ENCODE results near the gene DENND5B.

DENND5B gene

DNA sequence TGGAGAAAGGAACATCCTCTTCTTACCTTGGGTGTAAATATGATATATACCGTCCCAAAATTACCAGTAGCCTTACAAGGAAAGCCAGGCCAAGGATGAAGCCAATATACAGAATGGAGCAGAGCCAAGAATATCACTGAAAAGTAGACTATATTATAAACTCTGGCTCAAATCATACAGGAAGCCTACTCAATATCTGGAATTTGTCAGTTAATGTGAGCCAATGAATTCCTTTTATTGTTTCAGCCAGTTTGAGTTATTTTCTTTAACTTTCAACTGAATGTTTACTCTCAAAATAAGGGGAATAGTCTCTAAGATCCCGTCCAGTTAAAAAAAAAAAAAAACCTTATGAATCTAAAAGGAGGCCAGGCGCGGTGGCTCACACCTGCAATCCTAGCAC is 9.8 kb upstream of the DENND5B start:
- TF ChIP-seq, protein P1, sequence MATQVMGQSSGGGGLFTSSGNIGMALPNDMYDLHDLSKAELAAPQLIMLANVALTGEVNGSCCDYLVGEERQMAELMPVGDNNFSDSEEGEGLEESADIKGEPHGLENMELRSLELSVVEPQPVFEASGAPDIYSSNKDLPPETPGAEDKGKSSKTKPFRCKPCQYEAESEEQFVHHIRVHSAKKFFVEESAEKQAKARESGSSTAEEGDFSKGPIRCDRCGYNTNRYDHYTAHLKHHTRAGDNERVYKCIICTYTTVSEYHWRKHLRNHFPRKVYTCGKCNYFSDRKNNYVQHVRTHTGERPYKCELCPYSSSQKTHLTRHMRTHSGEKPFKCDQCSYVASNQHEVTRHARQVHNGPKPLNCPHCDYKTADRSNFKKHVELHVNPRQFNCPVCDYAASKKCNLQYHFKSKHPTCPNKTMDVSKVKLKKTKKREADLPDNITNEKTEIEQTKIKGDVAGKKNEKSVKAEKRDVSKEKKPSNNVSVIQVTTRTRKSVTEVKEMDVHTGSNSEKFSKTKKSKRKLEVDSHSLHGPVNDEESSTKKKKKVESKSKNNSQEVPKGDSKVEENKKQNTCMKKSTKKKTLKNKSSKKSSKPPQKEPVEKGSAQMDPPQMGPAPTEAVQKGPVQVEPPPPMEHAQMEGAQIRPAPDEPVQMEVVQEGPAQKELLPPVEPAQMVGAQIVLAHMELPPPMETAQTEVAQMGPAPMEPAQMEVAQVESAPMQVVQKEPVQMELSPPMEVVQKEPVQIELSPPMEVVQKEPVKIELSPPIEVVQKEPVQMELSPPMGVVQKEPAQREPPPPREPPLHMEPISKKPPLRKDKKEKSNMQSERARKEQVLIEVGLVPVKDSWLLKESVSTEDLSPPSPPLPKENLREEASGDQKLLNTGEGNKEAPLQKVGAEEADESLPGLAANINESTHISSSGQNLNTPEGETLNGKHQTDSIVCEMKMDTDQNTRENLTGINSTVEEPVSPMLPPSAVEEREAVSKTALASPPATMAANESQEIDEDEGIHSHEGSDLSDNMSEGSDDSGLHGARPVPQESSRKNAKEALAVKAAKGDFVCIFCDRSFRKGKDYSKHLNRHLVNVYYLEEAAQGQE (IDR thresholded peaks at IDR 0.05; ENCODE audit: insufficient read depth in 1 of 2, low read depth in 2 of 2, low read length in 2 of 2) = no peak
- TF ChIP-seq FOXP2 (optimal IDR thresholded peaks at IDR 0.05; ENCODE audit: borderline replicate concordance, extremely low read depth, extremely low read length, insufficient read depth) = no peak
- TF ChIP-seq SIN3A (IDR thresholded peaks at IDR 0.05; ENCODE audit: borderline replicate concordance, insufficient read depth, low read length) = no peak
- TF ChIP-seq POLR2AphosphoS5 (IDR thresholded peaks at IDR 0.05; ENCODE audit: low read depth, low read length) = no peak
- TF ChIP-seq TAF1 (IDR thresholded peaks at IDR 0.05; ENCODE audit: borderline replicate concordance, insufficient read depth, low read length) = no peak

DNA sequence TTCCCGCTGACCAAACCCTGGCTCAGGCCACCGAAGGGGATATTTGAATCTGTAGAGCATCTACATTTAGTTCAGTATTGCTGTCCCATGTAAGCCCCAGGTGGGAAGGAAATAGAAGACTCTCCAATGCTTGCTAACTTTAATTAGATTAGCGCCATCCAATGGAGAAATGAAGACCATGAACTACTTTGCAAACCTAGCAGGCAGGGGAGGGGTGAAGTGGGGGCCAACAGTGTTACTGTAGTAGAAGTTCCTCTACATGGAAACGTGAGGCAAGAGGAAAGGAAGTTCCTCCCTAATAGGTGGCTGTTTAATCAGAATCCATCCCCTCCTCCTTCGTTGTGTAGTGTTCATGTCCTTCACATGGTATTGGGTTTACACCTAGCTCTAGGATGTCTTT is 9.3 kb upstream of the DENND5B start:
- TF ChIP-seq TAF1 (IDR thresholded peaks at IDR 0.05; ENCODE audit: borderline replicate concordance, insufficient read depth, low read length) (no peak), POLR2AphosphoS5 (IDR thresholded peaks at IDR 0.05; ENCODE audit: low read depth, low read length) (no peak), FOXP2 (optimal IDR thresholded peaks at IDR 0.05; ENCODE audit: borderline replicate concordance, extremely low read depth, extremely low read length, insufficient read depth) (no peak), SIN3A (IDR thresholded peaks at IDR 0.05; ENCODE audit: borderline replicate concordance, insufficient read depth, low read length) (no peak)
- TF ChIP-seq, protein P1 (IDR thresholded peaks at IDR 0.05; ENCODE audit: insufficient read depth in 1 of 2, low read depth in 2 of 2, low read length in 2 of 2) = no peak

- TF ChIP-seq SIN3A (IDR thresholded peaks at IDR 0.05; ENCODE audit: borderline replicate concordance, insufficient read depth, low read length) = no peak
- no peak for TF ChIP-seq FOXP2 (optimal IDR thresholded peaks at IDR 0.05; ENCODE audit: borderline replicate concordance, extremely low read depth, extremely low read length, insufficient read depth)
- TF ChIP-seq POLR2AphosphoS5 (IDR thresholded peaks at IDR 0.05; ENCODE audit: low read depth, low read length) = no peak
- no peak for TF ChIP-seq TAF1 (IDR thresholded peaks at IDR 0.05; ENCODE audit: borderline replicate concordance, insufficient read depth, low read length)
- TF ChIP-seq, protein P1 (IDR thresholded peaks at IDR 0.05; ENCODE audit: insufficient read depth in 1 of 2, low read depth in 2 of 2, low read length in 2 of 2) = no peak
Measured at GRCh38 chr12:31599053-31599452, 8.1 kb upstream of the DENND5B start.

- TF ChIP-seq FOXP2 (optimal IDR thresholded peaks at IDR 0.05; ENCODE audit: borderline replicate concordance, extremely low read depth, extremely low read length, insufficient read depth) = no peak
- TF ChIP-seq, protein P1 (IDR thresholded peaks at IDR 0.05; ENCODE audit: insufficient read depth in 1 of 2, low read depth in 2 of 2, low read length in 2 of 2) = no peak
- no peak for TF ChIP-seq TAF1 (IDR thresholded peaks at IDR 0.05; ENCODE audit: borderline replicate concordance, insufficient read depth, low read length)
- TF ChIP-seq POLR2AphosphoS5 (IDR thresholded peaks at IDR 0.05; ENCODE audit: low read depth, low read length) = no peak
- TF ChIP-seq SIN3A (IDR thresholded peaks at IDR 0.05; ENCODE audit: borderline replicate concordance, insufficient read depth, low read length) = no peak
Measured at GRCh38 chr12:31597066-31597465, 6.1 kb upstream of the DENND5B start.

DNA sequence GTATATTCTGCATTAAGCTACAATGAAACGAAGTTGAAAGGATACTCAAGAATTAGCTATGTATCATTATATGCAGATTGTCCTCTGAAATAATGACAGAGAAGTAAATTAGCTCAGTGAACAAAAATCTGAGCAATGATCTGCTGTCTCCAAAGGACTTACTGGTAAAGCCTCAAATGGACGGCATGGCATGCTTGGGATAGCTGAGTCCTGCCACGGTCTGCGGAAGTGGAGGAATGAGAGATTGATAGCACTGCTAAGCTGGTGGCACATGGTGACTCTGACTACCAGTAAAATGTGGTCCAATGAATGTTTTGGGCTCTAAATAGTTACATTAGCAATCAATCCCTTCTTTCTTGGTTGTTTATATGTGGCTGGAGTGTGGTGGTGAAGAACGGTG is 3.7 kb upstream of the DENND5B start:
- TF ChIP-seq FOXP2 (optimal IDR thresholded peaks at IDR 0.05; ENCODE audit: borderline replicate concordance, extremely low read depth, extremely low read length, insufficient read depth) = no peak
- no peak for TF ChIP-seq POLR2AphosphoS5 (IDR thresholded peaks at IDR 0.05; ENCODE audit: low read depth, low read length)
- TF ChIP-seq TAF1 (IDR thresholded peaks at IDR 0.05; ENCODE audit: borderline replicate concordance, insufficient read depth, low read length) = no peak
- TF ChIP-seq, protein P1 (IDR thresholded peaks at IDR 0.05; ENCODE audit: insufficient read depth in 1 of 2, low read depth in 2 of 2, low read length in 2 of 2) = no peak
- TF ChIP-seq SIN3A (IDR thresholded peaks at IDR 0.05; ENCODE audit: borderline replicate concordance, insufficient read depth, low read length) = no peak

All from PFSK-1 (cell line).